Activated CD4-positive, alpha-beta T cell treated with anti-CD3 and anti-CD28 coated beads for 48 hours (primary cell): ENCODE results near the gene KLF1.
A peak's percentile ranks its signal among the peaks of the same experiment; 100 is the strongest.
"Not testable (repeated sequence)": the region's sequence is repeated elsewhere in the genome, so short reads cannot be mapped to it uniquely, and the experiment has no call there.

Source experiments
- DNase-seq: peaks from one replicate; pipeline ENCODE4 v3.0.0-alpha.2; 2020

The KLF1 gene

DNA sequence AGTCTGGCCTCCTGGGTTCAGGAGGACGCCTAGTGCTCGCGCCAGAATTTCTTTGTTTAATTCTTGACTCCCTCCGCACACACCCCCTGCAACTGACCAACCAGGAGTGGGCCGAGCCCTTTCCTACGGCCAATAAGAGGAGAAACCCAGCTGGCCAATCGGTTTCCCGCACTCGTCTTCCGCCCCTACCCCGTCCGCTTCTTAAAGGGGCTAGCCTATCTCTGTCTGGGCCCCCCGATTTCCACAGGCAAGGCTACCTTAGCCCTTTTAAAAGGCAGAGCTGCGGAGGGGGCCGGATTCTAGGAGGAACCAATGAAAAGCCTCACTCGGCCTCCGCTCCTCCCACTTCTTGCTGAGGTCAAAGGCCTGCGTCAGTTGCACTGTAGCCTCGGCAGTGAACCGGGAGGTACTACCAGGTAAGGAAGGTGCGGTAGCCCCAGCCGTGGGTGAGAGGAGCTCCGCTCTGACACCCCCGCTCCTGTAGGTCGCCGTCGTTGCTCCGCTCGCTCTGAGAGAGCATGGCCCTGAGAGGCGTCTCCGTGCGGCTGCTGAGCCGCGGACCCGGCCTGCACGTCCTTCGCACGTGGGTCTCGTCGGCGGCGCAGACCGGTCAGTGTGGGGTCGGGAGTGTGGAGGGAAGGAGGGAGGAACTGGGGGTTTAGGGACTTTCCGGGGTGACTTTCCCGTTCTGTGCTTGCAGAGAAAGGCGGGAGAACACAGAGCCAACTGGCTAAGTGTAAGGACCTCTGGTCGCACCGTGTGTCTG lies 4.0 kb upstream of the KLF1 start, which contains the start of gene GCDH:
GCDH (plus strand) TSS at position 374 of the 766 bp plus-strand sequence; CDS start at position 519, 145 bp downstream.
- peak; percentile 98 for DNase-seq

DNA sequence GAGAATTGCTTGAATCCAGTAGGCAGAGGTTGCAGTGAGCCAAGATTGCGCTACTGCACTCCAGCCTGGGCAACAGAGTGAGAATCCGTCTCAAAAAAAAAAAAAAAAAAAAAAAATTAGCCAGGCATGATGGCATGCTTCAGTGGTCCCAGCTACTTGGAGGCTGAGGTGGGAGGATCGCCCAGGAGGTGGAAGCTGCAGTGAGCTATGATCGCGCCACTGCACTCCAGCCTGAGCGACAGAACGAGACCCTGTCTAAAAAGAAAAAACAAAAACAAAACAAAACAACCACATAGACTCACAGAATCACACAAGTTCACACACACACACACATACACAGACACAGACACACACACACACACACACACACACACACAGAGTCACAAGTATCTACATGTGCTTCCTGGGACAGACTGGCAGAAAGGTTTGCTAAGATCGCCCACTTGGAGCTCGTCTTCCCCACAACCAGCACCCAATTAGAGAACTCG lies 3.3 kb upstream of the KLF1 start:
- not testable (repeated sequence) for DNase-seq

DNA sequence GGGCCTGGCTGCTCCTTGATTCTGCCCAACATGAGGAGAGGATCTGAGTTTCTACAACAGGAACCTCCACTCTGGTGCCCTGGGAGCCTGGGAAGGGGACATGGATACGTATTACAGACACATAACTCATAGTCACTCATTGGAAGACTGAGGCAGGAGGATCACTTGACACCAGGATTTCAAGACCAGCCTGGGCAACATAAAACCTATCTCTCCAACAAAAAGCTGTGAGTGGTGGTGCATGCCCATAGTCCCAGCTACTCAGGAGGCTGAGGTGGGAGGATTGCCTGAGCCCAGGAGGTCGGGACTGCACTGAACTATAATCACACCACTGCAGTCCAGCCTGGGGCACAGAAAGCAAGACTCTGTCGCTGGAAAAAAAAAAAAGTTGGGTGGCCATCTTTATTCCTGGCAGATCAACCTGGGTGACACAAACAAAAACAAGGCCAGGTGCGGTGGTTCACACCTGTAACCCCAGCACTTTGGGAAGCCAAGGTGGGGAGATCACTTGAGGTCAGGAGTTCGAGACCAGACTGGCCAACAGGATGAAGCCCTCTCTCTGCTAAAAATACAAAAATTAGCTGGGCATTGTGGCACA lies 1.1 kb upstream of the KLF1 start:
- DNase-seq, result no peak

DNA sequence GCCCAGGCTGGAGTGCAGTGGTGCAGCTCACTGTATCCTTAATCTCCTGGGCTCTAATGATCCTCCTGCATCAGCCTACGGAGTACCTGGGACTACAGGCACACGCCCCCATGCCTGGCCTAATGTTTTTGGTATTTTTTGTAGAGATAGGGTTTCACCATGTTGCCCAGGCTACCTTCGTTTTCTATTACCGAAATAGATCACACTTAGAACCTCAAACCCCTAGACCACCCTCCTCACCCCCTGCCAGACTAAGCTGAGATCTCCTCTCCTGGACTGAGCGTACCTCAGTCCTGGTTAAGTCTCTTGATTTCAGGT lies 391 bp downstream of the KLF1 start:
- no peak for DNase-seq

DNA sequence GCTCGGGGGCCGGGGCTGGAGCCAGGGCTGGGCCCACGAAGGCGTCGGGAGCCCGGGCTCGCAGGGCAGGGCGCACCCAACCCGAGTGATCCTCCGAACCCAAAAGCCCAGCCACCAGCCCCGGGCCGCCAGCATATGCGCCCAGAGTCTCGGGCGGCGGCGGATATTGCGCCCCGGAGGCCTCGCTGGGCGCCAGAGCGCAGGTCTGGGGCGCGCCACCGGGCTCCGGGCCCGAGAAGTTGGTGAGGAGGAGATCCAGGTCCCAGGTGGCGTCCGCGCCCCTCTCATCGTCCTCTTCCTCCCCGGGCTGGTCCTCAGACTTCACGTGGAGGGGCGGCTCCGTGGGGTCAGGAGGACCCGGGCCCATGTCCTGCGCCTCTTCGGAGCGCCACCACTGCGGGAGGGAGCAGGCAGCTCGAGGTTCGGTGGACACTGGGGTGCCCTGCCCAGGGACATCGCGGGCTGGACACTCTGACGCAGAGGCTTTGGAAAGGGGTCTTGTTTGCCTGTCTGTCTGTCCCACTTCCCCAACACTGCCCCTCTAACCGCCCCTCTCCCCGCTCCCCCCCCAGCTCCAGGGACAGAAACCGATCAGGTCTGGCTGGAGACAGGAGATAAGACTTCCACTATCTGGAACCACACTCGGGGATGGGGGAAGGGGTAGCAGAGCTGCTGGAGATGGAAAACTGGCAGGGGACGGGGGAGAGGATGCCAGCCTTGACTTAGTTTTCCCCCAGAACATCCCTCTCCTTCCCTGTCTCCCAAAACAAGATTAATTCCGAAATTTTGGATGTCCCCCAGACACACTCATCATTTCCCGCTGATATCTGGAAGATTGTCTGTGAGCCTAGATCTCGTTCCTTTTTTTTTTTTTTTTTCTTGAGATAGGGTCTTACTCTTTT lies 1.0 kb downstream of the KLF1 start:
- DNase-seq, result no peak

DNA sequence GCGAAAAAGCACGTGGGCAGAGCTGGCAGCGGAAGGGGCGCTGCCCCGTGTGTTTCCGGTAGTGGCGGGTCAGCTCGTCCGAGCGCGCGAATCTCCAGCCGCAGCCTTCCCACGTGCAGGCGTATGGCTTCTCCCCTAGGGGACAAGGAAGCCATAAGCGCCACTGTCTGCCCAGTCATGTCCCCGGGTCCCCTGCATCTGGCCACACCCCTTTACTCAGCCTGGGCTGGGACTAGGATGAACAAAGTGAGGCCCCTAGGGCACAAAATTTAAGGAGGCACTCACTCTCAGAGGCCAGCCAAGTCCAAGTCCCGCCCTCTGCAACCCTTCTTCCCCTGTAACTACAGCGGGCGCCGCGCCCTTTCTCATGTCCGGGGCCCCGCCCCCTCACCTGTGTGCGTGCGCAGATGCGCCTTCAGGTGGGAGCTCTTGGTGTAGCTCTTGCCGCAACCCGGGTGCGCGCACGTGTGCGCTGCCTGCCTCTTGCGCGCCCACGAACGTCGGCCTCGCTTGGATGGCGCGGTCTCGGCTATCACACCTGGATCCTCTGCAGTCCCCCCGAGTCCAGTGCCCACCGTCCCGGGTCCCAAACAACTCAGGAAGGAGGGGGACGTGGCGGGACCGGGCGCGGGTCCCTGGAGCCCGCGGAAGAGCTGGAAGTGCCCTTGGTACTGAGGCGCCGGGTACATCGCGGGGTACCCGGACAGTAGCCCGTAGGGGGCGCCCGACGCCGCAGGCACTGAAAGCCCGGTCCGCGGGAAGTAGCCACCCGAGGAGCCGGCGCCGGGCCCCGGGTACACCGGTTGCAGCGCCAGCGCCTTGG lies 1.9 kb downstream of the KLF1 start:
- peak; percentile 97 for DNase-seq

DNA sequence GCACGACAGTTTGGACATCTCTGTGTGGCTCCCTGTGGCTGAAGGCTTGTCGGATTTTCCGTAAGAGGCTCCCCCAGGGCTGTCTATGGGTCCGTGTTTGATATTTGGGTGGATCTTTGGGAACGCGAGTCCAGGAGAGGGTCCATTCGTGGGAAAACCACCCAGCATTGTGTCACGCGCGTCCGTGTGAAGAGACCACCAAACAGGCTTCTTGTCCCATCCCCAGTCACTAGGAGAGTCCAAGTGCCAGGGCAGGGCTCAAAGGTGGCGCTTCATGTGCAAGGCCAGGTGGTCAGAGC lies 2.4 kb downstream of the KLF1 start:
- no peak for DNase-seq

DNA sequence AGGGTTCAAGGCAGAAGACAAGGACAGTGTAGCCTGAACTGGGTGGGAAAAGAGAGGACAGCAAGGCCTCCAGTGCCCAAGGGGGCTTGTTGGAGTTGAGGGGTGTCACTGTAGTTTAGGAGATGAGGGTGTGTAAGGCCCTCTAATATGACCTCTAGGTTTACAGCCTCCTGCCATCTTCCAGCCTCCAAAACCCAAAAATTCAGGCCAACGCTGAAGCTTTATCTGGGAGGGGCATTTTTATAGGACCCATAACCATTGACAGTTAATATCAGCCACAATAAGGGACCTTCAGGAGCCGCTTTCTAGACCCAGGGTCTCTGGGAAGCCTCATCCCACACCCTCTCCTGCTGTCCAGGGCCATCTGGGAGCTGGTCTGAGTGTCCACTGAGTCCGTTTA lies 2.8 kb downstream of the KLF1 start:
- DNase-seq, result no peak

DNA sequence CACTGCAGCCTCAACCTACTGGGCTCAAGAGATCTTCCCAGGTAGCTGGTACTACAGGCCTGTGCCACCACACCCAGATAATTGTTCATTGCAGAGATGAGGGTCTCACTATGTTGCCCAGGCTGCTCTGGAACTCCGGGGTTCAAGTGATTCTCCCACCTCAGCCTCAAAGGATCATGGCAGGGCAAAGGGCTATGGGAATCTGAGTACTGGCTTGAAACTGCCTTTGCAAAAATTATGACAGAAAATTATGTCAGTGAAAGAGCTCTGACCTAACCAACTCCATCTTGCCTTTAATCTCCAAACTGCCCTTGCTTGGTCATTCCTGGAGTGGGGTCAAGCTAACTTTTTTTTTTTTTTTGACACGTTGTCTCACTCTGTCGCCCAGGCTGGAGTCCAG lies 4.4 kb downstream of the KLF1 start:
- no peak for DNase-seq

DNA sequence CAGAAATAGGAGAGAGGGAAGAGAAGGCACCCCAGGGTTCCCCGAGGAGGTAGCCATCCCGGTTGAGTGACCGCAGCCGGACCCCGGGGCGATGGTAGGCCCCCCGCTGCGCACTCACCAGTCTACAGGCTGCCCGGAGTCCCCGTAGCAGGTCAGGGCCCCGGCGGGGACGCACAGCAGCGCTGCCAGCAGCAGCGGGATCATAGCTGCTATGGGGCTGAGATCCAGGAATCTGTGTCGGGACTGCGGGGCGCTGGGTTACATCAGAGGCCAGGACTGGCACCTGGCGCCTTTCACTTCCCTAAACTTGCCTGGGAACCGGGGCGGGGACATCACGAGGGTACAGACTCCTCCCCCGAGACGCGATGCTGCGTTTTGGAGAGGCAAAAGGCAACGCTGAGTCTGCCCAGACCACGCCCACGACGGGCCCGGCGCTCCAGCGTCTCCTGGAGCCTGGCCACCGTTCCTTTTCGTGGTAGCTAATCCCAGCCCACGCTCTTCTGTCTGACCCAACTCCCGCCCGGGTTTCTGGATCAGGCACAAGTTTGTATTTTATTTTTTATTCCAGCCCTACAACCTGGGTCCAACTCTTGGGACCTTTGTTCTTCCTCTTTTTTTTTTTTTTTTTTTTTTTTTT lies 5.7 kb downstream of the KLF1 start, which contains the start of gene DNASE2:
DNASE2 (minus strand) TSS at position 278 of the 637 bp plus-strand sequence; CDS start at position 204, 74 bp downstream.
- peak; percentile 95 for DNase-seq

DNA sequence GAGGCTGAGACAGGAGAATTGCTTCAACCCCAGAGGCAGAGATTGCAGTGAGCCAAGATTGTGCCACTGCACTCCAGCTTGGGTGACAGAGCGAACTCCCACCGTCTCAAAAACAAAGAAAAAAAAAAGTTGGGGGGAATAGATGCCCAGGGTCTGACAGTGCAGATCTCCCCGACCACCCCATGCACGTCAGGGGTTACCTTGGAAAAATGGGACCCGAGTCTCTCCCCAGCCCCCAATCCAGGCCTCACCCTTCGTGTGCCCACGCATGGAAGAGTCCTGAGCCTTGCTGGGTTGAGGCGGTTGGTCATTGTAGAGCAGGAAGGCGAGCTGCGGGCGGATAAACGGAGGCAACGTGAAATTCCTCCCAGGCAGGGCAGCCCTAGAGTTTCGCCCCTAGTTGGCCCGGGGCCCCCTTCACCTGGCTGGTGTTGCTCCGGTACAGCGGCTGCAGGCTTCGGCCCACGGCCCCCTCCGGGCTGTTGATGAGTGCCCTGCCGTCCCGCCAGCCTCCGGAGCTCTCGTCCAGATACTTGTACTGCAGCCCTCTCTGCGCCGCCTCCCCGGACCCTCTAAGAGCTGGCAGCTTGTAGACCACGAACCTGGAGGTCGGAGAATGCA lies 6.3 kb downstream of the KLF1 start:
- peak; percentile 21 for DNase-seq

DNA sequence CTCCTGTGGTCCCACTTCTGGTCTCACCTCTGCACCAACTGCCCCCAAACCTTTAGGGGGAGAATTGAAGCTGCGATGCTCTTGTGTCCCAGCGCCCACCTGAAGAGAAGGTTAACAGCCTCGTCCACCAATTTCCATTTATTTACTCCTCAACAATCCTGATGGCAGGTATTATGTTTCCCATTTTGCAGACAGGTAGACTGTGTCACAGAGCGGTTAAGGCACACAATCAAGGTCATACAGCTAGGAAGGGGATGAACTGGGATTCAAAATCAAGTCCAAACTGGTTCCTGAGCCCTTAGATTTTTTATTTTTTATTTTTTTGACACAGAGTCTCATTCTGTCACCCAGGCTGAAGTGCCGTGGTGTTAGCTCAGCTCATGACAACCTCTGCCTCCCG lies 11.9 kb downstream of the KLF1 start:
- DNase-seq, result no peak

DNA sequence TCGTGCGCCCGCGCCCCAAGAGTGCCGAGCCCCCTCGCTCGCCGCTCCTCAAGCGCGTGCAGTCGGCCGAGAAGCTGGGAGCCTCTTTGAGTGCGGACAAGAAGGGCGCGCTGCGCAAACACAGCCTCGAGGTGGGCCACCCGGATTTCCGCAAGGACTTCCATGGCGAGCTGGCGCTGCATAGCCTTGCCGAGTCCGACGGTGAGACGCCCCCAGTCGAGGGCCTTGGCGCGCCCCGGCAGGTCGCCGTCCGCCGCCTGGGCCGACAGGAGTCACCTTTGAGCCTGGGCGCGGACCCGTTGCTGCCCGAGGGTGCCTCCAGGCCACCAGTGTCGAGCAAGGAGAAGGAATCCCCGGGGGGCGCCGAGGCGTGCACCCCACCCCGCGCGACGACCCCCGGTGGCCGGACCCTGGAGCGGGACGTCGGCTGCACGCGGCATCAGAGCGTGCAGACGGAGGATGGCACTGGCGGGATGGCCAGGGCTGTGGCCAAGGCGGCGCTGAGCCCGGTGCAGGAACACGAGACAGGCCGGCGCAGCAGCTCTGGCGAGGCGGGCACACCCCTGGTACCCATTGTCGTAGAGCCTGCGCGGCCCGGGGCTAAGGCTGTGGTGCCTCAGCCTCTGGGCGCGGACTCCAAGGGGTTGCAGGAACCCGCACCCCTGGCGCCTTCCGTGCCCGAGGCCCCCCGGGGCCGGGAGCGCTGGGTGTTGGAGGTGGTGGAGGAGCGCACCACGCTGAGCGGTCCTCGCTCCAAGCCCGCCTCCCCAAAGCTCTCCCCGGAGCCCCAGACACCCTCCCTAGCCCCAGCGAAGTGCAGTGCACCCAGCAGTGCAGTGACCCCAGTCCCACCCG lies 12.9 kb downstream of the KLF1 start:
- DNase-seq, result no peak

DNA sequence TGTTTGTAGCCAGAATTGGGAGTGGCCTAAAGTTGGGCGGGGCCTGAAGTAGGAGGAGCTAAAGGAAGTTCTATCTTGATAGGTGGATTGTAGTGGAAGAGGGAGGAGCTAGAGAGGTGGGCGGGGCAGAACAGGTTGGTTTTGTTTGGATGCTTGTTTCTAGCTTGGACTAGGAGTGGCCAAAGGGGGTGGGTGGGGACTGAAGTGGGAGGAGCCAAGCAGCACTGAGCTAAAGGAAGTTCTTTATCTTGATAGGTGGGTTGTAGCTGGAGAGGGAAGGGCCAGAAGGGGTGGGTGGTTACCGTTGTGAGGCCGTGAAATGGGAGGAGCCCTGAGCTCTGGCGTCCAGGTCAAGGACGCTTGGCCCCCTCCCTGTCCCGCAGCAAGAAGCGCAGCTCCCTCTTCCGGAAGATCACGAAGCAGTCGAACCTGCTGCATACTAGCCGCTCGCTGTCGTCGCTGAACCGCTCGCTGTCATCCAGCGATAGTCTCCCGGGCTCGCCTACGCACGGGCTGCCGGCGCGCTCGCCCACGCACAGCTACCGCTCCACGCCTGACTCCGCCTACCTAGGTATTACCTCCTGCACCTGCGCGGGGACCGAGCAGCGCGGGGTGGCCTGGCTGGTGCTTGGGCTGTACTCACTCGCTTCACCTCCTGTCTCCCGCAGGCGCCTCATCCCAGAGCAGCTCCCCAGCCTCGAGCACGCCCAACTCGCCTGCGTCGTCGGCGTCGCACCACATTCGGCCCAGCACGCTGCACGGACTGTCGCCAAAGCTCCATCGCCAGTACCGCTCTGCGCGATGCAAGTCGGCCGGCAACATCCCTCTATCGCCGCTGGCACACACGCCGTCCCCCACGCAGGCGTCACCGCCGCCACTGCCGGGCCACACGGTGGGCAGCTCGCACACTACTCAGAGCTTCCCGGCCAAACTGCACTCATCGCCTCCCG lies 13.8 kb downstream of the KLF1 start:
- peak; percentile 87 for DNase-seq

DNA sequence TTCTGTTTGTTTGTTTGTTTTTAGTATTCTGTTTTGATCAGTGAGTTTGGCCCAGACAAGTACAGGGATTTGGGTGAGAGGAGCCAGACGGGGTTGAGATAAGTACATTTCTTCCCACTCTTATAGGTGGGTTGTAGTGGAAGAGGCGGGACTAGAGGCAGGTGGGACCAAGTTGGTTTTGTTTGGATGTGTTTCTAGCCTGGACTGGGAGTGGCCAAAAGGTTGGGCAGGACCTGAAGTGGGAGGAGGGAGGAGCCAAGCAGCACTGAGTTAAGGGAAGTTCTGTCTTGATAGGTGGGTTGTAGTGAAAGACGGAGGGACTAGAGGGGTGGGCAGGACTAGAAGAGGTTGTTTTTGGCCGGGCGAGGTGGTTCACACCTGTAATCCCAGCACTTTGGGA lies 14.7 kb downstream of the KLF1 start:
- DNase-seq, result peak; percentile 26

DNA sequence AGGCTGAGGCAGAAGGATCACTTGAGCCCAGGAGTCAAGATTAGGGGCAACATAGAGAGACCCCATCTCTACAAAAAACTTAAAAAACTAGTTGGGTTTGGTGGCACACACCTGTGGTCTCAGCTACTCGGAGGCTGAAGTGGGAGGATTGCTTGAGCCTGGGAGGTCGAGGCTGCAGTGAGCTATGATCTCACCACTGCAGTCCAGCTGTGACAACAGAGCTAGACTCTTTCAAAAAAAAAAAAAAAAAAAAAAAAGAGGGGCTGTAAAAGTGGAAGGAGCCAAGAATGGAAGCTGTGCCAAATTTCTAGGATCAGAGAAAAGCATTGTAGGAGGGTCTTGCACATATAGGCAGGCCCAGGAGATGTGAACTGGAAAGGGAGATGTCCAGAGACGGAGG lies 15.3 kb downstream of the KLF1 start:
- DNase-seq, result no peak

DNA sequence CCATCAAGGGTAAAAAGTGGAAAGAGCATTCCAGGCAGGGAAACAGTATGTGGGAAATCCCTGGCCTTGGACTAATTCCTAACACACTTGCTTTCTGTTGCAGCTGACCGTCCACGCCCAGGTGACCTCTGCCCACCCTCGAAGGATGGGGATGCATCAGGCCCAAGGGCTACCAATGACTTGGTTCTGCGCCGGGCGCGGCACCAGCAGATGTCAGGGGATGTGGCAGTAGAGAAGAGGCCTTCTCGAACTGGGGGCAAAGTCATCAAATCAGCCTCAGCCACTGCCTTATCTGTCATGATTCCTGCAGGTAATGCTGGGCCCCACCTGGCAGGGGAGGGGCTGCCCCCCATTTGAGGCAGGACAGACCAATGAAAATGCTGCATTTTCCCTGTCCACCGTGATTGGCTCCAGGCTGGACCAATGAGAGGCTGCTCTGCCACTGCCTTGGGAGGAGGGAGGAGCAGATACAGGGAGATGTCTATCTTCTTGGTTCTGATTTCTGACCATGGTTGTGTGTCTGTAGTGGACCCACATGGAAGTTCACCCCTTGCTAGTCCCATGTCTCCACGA lies 18.4 kb downstream of the KLF1 start:
- peak; percentile 56 for DNase-seq

DNA sequence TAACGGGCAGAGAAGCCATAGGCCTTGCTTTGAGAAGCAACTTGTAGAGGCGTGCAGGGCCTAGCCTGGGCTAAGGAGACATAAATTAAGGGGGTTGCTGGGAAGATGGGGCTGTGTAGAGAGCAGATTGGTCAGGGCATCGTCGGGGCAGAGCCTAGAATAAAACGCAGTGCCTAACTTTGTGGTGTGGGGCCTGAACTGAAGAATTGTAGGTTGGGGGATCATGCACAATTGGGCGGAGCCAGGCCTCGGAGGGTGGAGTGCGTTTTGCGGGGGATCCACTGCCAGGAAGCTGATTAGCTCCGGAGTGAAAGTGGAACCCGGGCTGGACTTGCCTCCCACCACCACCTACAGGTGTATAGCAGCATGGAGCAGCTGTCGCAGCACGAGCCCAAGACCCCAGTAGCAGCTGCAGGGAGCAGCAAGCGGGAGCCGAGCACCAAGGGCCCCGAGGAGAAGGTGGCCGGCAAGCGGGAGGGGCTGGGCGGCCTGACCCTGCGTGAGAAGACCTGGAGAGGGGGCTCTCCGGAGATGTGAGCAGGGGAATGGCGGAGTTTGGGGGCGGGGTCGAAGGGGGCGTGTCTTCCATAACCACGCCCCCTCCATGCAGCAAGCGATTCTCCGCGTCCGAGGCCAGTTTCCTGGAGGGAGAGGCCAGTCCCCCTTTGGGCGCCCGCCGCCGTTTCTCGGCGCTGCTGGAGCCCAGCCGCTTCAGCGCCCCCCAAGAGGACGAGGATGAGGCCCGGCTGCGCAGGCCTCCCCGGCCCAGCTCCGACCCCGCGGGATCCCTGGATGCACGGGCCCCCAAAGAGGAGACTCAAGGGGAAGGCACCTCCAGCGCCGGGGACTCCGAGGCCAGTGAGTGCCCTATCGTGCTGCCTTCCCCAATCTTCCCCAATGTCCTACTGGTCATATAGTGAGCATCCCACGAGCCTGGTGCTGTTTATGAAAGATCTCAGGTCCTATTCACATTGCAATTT lies 19.6 kb downstream of the KLF1 start:
- peak; percentile 84 for DNase-seq
